Glomerular visceral epithelial cell (primary cell): ENCODE data around the gene FXN.

Source experiments
- DNase-seq: peaks from one replicate; pipeline ENCODE4 v3.0.0-alpha.2; 2016; ENCODE audit errors: extremely low spot score

FXN gene

DNA sequence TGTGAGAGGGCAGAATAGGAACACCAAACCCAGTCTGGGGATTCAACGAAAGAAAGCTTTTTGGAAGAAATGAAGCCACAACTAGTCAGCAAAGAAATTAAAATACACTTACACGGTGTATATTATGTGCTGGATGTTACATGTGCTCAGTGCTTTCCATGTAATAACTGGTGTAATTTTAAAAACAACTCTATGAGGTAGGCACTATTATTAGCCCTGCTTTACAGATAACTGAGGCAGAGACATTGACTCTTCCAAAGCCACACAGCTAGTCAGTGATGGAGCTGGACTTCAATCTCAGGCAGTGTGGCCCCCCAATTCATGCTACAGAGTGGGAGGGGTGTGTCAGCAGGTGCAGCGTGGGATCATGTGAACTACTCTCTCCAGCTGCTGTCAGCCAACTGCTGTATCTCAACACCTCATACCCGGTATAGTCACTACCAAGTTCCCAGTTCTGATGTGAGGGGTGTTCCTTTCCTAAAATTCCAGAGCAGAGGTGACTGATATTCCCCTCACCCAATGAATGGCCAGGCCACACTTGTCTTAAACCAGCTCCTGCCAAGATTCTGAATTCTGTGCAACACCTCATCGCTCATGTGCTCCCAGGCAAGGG is 104.7 kb downstream of the FXN start:
- no peak for DNase-seq

DNA sequence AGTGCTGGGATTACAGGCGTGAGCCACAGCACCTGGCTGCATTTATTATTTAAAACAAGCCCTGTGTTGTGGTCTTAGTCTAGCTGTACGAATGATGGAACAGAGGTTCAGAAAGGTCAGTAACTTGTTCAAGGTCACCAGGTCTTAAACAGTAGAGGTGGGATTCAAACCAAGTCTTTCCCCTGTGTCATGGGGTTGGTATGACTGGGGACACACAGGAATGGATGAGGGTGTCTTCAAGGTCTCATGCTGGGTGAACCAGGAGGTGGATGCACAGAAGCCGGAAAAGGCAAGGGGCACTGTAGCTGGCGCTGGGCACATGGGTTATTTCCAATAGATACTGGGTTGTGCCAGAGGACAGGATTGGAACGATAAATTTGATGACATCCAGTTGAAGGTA is 106.3 kb downstream of the FXN start:
- DNase-seq: no peak

DNA sequence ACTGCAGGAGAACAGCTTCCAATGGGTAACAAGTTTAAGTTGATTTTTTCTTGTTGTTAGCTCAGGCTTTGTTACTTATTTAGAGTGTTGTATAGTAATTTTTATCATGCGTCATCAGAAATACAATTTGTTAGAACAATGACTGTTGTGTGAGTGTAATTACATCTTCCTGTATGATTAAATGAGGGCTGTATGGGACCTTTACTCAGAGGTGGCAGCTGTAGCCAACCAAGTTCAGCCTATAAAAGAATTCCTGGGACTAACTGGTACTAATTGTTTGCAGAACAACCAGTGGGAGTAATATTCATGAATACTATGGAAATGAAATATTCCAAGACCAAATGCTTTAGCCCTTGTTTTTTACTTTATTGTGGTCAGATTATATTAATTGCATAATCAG is 107.7 kb downstream of the FXN start:
- no peak for DNase-seq

DNA sequence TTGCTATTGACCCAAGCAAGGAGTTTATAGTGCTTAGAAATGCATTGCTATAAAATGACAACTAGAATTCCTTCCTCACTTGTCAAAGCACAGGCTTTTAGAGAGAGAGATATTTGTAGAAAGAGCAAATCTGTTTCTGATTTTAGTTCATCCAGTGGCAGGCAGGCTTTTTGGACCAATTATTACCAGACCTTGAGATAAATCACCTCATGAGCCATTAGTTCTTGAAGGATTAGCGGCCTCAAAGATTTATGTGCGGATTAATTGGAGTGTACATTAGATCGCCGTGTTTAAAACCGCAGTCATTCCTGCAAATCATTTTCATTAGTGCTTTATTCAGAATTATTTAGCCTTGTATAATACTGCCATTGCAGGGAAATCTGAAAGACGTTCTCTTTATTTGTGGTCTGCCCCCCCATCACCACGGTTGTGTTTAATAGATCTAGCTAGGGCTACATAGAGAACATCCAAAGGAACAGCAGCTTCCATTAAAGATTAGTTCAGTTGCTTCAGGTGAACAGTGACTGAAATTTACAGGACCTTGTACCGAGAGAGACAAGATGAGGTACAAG is 109.7 kb downstream of the FXN start:
- DNase-seq: no peak

DNA sequence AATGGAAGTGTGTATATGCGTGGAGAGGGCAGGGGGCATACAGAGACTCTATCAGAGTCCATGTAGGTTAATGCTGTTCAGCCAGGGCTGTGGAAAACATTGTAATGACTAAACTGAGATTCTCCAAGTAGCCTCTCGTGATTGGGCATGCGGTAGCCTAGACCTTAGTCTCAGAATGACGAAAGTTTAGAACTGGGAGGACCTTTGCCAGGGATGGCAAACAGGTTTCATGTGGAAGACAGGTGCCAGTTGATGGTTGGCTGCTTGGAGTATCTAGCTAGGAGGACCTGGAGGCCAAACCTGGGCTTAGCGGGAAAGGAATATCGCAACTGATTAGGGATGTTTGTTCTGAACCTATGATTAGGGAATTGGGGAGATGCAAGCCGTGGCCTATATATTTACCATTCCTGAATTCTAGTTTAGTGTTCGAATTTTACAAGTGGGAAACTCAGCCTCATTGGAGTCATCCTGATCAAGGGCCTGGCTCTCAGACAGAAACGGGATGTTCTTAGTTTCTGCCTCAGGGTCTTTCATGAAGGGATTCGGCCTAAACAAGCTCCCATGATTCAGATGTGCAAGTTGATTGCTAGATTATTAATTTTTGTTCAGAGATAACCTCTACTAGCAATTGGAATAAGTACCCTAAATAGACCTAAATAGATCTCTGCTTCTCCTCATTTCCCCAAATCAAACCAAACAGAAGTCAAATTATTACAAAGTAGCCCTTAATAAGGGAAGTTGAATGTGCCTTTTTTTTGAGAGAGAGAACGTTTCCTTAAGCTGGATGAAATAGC is 111.7 kb downstream of the FXN start:
- no peak for DNase-seq

DNA sequence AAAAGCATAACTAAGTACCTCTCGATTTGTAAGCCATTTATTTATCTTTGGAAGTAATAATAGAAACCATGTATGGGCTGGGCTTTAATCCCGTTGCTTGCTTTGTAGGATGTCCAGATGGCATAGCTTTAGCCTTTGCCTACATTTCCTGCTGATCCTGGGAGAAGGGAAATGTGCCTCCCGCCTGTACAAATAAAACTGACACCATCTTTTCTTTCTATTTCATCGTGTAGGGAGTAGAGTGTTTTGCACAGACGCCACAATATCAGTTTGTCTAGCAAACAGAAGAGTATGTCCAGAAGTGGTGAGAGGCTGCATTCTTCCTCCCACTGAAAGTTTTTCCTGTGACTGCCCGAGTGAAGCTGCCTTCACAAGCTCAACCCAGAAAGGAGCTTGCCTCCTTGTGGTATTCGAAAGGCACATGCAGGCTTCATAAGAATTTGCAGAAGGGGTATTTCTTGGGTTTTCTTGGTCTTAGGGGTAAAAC is 113.8 kb downstream of the FXN start:
- DNase-seq: no peak
